GM21367 (cell line): ENCODE results near the gene SHROOM3.

Experiments used
- ATAC-seq: cut with Tn5 transposase; IDR thresholded peaks from one replicate; pipeline ENCODE4 v1.9.1; 2021; ENCODE audit not compliant: unreplicated experiment

SHROOM3 gene

DNA sequence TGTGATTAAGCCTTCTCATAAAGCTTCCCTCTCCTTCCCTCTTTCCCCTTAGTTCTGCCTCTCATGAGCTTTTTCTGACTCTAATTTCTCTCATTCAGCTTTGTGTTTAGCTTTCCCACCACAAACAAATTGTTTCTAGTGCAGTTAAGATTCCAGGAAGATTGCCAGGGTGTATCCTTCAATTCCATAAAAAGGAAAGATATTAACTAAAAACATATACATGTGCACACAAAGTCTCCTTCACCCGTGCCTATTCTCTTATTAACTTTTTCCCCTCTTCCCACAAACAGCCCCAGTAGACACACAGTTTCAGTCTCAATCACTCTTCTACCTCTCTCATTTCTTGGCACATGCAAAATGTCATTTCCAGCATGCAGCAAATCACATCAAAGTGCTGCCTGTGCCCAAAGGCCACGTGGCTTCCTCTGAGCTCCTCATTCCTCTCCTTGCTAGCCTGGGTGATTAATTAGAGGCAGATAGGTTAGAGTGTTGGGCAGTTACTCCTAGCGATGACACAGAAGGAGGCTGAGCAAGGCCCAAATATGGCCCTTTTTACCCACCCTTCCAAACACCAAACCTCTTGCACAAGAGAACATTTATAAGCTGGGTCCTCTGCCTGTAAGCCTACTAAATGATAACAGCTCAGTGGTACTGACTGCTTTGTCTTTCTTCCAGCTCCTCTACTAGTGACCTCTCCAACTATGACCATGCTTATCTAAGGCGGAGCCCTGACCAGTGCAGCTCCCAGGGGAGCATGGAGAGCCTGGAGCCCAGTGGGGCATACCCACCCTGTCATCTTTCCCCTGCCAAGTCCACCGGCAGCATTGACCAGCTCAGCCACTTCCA, 303.3 kb downstream of the SHROOM3 start:
- ATAC-seq = no peak

DNA sequence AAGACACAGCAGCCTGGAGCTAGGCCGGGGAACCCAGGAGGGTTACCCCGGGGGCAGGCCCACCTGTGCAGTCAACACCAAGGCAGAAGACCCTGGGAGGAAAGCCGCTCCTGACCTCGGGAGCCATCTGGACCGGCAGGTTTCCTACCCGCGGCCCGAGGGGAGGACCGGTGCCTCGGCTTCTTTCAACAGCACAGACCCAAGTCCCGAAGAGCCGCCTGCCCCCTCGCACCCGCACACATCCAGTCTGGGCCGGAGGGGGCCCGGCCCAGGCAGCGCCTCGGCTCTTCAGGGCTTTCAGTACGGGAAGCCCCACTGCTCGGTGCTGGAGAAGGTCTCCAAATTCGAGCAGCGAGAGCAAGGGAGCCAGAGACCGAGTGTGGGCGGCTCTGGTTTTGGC, 305.2 kb downstream of the SHROOM3 start:
- ATAC-seq = no peak

DNA sequence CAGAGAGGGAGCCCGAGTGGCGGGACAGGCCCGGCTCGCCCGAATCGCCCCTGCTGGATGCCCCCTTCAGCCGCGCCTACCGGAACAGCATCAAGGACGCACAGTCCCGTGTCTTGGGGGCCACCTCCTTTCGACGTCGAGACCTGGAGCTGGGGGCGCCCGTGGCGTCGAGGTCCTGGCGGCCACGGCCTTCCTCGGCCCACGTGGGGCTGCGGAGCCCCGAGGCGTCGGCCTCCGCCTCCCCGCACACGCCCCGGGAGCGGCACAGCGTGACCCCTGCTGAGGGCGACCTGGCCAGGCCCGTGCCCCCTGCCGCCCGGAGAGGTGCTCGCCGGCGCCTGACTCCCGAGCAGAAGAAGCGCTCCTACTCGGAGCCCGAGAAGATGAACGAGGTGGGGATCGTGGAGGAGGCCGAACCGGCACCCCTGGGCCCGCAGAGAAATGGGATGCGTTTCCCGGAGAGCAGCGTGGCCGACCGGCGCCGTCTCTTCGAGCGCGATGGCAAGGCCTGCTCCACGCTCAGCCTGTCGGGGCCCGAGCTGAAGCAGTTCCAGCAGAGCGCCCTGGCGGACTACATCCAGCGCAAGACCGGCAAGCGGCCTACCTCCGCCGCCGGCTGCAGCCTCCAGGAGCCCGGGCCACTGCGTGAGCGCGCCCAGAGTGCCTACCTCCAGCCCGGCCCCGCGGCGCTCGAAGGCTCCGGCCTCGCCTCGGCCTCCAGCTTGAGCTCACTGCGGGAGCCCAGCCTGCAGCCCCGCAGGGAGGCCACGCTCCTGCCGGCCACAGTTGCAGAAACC, 306.0 kb downstream of the SHROOM3 start:
- ATAC-seq = no peak

DNA sequence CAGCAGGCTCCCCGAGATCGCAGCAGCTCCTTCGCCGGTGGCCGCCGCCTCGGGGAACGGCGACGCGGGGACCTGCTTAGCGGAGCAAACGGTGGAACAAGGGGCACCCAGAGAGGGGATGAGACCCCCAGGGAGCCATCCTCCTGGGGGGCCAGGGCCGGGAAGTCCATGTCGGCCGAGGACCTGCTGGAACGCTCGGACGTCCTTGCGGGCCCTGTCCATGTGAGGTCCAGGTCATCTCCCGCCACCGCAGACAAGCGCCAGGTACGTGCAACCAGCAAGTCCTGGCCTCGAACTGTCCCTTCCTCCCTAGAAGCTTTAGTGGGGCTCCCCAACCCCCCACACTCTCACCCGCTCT, 306.6 kb downstream of the SHROOM3 start:
- ATAC-seq = no peak

DNA sequence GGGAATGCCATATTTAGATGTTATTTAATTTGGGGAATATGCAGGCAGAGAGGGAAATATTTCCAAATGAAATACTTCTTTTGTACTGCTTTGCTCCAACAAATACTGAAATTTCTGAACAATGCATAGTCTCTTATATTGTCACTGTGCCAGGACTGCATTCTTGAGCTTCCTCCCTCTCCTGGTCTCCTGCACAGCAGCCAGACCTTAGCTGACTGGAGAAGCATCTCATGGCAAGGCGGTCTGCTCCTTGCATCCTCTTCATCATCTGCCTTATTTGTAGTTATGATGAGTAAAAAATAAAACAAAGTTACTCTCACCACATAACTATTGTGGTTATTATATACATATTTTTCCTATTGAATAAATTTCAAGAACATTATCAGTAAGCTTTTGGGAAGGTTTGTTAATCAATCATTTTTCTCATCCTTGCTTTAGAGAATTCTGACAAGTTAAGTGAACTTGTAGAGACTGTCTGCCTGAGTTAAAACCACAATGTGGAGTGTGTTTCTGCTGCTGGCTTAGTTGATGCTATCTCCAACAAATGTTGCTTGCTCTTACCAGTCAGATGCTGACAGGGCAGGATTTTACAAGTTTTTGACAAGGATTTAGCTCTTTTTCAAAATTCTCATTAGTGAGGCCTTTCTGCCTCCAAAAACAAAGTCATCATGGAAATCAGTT, 309.4 kb downstream of the SHROOM3 start:
- no peak for ATAC-seq

DNA sequence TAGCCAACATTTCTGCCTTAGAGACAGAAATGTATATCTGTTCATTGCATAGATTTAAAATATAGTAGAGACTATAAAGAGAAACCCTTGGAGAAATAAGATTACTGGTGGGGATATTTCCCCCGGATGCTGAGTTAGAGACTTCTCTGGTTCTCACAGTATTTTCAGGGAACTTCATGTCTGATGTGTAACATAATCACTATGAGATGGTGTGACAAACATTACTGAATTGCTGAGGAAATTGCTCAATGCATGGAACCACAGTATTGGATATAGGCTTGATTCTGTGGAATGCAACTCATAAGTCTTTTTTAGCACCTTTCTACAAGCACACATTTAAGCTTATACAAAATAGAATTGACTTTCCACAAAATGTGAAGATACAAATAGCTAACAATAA, 310.2 kb downstream of the SHROOM3 start:
- no peak for ATAC-seq

DNA sequence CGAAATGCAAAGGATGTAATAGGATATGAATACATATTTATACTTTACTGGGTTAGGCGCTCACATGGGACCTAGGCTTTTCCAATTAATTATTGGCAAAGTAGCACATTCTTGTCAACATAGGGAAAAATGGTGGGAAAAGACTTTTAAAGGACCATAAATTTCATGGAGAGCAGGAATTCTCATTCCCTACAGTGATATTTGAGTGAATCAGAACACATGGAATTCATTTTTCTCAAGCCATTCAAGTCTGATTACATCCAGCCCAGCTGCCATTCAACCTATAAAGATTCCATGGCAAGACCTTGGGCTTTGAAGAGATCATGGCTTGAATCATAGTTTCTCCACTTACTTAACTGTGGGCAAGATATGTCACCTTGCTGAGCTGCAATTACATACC, 312.5 kb downstream of the SHROOM3 start:
- ATAC-seq = no peak

DNA sequence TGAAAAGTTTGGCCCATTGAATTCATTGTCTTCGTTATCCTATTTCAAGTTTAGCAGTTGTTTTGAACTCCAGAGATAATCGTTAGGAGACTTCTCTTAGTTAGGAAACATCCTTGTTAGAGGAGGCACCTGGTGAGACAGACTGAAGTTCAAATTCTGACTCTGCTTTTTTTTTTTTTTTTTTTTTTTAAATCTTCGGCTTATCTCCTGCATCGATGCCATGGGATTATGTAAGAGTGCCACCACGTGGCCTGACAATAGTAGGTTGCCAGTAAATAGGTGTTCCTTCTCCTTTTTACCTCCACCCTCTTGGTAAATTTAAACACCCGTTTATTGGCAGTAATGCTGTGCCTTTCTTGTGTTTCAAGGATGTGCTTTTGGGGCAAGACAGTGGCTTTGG, 313.6 kb downstream of the SHROOM3 start:
- ATAC-seq = no peak

DNA sequence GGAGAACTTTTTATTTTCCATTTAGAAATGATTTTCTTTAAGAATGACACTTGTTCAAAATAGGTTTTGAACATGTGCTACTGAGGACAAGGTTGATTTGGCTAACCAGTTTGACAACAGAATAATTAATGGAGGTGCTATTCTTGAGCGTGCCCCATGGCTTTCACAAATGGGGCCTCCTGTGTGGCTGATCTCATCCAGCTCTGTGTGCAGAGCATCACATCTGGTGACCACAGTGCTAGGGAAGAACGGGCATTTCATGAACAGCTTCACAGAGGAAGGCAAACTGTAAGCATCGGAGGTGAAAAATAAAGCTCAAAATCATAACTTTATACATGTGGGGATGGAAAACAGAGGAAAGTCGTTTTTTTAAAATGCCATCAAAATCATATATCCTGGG, 314.3 kb downstream of the SHROOM3 start:
- no peak for ATAC-seq

DNA sequence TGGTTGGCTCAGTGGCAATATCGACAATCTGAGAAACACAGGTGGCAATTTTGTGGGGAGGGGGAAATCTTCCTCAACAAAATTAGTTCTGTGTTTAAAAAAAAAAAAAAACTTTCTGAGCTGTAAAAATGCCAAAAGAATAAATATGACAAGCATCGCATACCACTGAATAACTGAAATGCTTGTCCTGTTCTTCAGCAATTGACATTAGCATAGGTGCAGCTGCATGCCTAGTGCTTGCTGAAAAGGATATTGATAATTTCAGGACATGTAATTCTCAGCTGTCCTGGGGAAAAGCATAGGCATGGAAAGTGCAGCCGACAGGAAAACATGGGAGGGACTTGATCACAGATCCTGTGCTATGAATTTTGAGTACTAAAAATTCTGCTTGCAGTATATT, 315.7 kb downstream of the SHROOM3 start:
- ATAC-seq = no peak

DNA sequence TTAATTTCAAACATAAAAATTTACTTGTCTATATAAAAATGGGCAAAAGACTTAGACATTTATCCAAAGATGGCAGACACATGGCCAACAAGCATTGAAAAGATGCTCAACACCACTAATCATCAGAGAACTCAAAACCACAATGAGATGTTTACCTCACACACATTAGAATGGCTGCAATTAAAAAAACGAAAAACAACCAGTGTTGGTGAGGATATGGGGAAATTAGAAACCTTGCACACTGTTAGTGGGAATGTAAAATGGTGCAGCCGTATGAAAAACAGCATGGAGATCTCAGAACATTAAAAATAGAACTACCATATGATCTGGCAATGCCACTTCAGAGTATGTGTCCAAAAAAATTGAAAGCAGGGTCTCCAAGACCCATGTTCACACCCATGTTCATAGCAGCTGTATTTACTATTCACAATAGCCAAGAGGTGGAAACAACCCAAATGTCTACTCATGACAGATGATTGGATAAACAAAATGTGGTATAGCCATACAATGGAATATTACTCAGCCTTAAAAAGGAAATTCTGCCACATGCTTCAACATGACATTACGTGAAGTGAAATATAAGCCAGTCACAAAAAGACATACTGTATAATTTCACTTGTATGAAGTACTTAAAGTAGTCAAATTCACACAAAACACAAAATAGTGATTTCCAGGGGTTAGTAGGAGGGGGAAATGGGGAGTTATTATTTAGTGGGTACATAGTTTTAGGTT, 316.7 kb downstream of the SHROOM3 start:
- ATAC-seq = no peak

DNA sequence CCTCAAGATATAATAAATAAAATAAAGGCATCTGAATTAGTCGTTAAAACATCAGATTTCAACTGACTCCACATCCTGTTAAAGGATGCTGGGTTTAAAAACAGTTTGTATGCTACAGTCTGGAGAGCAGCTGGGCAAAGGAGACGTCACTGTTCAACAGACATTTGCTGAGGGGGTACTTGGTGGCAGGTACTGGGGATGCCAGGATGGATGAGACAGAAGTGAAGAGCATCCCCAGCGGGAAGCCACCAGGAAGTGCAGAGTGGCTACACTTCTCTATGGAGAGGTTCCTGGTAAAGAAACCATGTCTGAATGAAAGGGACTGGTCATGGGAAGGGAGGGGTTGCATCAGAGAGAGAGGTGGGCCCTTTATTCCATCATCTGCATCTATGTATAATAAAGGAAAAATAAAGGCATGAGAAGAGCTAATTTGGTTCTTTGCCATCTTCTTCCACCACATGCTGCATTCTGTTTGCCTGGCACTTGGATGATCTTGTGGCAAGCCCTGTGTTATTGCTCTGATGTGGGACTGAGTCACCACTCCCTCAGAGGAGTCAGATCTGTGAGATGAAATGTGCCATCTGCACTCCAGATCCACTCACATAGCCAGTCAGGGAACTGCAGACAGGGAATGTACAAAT, 318.0 kb downstream of the SHROOM3 start:
- no peak for ATAC-seq

DNA sequence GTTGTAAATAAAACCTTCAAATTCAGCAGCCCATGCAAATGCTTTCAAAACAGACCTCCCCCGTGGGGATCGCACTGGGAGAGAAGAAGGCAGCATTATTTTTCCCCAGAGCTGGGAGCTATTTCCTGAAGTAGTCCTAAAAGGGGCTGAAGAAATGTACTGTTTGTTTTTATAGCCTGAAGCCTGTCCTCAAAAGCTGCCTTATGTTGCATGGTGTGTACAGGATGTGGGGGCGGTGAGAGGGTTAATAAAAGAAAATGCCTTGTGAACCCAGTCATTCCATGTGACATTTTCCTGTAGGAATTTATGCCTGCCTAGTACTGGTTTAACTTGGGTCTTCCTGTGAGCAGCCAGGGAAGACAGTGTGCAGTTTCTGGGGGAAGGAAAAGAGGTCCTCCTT, 318.8 kb downstream of the SHROOM3 start:
- ATAC-seq = no peak

DNA sequence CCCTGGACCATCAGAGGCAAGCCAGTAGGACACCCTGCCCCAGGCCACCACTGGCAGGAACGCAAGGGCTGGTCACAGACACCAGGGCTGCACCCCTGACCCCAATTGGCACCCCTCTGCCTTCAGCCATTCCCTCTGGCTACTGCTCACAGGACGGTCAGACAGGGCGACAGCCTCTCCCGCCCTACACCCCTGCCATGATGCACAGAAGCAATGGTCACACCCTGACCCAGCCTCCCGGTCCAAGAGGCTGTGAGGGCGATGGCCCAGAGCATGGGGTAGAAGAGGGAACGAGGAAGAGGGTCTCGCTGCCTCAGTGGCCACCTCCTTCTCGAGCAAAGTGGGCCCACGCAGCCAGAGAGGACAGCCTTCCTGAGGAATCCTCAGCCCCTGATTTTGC, 319.4 kb downstream of the SHROOM3 start:
- ATAC-seq = no peak

DNA sequence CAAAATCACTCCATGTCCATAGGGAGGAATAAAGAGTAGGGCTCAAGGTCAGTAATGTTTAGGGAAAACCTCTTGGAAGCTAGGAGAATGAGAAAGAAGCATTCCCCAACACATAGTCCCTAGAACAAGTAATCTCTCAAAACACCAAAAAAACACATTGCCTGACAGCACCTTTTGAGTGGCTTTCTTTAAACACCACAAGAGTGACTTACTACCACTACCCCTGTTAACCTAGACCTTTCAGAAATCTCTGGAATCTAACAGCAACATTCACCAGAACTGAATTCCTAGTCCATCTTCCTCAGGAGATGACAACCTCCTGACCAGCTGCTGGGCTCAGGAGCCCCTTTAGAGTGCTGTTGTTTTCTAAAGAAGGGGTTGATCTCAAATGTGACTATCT, 320.7 kb downstream of the SHROOM3 start:
- no peak for ATAC-seq

DNA sequence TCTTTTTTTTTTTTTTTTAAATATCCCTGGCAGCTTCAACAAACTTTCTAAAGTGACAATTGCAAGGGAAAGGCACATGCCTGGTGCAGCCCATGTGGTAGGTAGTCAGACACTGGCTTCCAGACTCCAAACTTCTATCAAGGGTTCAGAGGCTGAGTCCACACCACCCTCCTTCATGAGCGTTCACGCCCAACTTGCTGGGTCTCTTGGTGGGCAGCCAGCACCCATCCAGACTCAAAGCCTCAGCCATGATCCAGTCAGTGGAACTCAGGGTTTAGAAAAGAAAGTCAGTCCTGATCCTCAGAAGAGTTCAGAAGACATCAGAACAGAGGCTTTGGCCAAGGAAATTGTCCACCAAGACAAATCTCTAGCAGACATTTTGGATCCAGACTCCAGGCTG, 321.4 kb downstream of the SHROOM3 start:
- ATAC-seq = no peak

DNA sequence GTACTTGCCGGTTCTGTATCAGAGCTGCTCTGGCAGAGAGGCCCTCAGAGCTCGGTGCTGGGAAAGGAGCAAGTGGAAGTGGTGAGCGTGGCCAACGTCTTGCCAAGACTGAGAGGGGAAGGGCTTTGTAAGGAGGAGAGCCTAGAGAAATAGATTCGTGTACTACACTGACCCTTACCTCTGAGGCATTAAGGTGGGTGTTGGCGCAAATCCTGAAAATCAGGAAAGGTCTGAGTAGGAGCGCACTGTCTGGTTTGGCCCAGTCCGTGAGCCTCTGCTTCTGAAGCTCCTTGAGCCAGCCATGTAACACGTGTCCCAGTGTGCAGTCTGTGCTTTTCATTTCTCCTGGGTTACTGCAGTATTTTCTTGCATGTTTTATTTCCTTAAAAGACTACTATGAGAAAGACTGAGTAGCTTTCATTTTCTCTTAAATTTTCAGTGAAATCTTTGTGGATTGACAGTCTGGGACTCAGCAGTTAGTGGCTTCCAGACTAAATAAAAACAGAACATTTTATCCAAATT, 322.4 kb downstream of the SHROOM3 start:
- ATAC-seq = no peak

DNA sequence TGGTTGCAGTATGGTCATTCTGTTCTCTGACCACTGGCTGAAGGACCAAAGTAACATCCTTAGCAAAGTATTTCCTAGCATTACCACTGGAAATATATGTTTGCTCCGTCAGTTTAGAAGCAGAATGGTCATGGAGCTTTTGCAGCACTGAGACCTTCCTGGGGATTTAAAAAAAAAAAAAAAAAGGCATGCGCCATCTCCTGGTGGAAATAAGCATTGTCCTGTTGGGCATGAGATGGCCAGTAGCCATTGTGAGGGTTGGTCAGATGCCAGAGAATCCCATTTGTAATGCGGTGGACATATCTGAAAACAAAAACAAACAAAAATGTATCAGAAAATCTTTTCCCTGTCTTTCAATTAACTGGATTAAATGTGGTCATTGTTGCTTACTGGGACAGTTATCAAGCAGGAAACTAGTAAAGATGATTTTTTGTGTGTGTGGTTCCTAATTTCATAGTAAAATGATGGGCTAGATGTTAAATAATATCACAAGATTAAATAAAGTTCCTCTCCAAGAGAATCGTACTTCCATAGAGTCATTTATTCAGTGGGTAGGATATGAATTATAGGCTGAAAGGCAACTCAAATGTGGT, 323.4 kb downstream of the SHROOM3 start:
- ATAC-seq = no peak

DNA sequence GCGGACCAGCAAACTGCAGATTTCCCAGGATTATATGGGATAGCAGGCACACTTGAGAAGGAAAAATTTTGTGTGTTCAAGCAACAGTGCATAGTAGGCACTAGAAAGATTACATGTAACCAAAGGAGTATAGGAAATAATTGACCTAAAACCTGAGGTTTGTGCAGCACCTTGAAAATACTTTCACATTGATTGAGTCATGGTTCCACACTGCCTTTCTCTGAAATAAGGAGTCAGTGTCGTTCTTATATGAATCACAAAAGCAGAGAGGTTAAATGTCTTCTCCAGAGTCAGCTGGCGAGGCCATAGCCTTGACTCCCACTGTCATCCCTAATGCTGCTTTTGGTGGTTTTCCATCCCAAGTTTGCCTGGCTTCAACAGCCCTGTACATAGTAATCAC, 324.0 kb downstream of the SHROOM3 start:
- ATAC-seq = no peak

DNA sequence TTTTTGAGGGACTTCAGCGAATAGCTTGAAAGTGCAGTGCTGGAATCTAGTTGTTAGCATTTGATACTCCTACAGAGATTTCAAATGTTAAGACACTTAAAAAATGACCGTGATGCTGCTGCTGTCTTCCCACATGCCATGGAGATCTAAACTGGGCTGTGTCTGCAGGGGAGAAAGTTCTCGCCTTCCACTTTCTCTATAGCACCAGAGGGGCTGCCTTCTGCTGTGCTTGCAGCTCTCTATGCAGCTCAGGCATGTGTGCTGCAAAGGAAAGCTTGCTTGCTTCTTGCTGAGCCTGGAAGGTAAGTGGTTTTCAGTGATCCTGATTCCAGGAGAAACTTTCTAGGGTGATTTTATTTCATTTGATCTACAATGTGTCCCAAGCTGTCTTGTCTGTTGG, 325.2 kb downstream of the SHROOM3 start:
- no peak for ATAC-seq
